ENCODE results near the gene FHIT. TPM values are rescaled to one million over a fixed set of nuclear protein-coding genes. Genes with fewer than 3 reads are reported as not detected.

The FHIT gene
- total and polyA plus RNA-seq, 2 of the 4 experiments (the other 2 are of a cell fraction): 0.07 TPM; not detected in 1

DNA sequence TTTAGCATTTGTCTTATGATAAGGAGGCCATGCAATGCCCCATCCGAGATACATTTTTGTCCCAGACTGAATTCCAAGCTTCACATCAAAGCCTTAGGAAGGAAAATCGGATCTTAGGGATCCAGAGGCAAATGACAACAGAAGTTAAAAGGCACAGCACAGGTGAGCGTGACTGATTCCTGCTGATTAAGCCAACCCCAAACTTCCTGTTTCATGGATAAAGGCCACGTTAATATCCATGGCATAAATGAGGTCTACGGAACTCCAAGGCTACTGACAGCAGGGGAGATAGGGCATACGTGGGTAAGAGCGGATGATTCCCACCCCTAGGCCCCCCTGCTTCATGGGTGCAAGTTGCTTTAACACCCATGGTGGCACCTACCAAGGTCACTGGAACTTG, 471.6 kb downstream of the FHIT start:
- ATAC-seq (ENCODE audit: low read depth) (no peak), DNase-seq (no peak)
- H3K79me1 ChIP-seq (ENCODE audit: low read depth in 1 of 2, low read length in 2 of 2): no peaks in the 10 kb centered on the region
- no peak overlapping the region for H3K14ac ChIP-seq (replicated peaks; ENCODE audit: low read depth, low read length)
- no peak overlapping the region for H3K23ac ChIP-seq (ENCODE audit: low read depth, low read length)
- no peak overlapping the region for H3K9ac ChIP-seq (ENCODE audit: low read depth, low read length)
- H2BK20ac ChIP-seq (ENCODE audit: low read depth, low read length): no peak overlapping the region
- H2BK15ac ChIP-seq (ENCODE audit: low read depth, low read length): no peak overlapping the region
- no TSS peak for BruUV-seq (replicated peaks)
- no CpG with 5 or more reads among the region's 7 CpGs for WGBS, 2 experiments (ENCODE audit: extremely low coverage in 2 of 2, insufficient read length in 1 of 2)
- no peak overlapping the region for H4K8ac ChIP-seq (ENCODE audit: low read depth in 2 of 2, low read length in 2 of 2)
- POLR2A ChIA-PET (ENCODE audit: unreplicated experiment): interaction anchor here (0.6 kb wide), 1 partner anchor 864 kb away, joined by 5 read pairs; no protein-coding TSS in a partner anchor
- no peaks in the 10 kb centered on the region for H3K9me1 ChIP-seq (ENCODE audit: insufficient read depth, low read length)
- H3K27ac ChIP-seq (ENCODE audit: insufficient read depth, low read length): no peak overlapping the region
- no peak overlapping the region for H3K56ac ChIP-seq (ENCODE audit: extremely low read depth, insufficient read depth, low read length)
- H2BK5ac ChIP-seq (ENCODE audit: low read depth, low read length, poor library complexity, severe bottlenecking): no peak overlapping the region
- intact Hi-C loops (cut with micrococcal nuclease): no loop called here
- H3K4me3 ChIP-seq (ENCODE audit: insufficient read depth, low read depth, low read length): no peak overlapping the region
- H2BK120ac ChIP-seq (ENCODE audit: low read depth, low read length): no peak overlapping the region
- H4K5ac ChIP-seq (ENCODE audit: low read depth, low read length): no peak overlapping the region
- no peak overlapping the region for H2AK5ac ChIP-seq (ENCODE audit: low read depth, low read length)
- dilution Hi-C loops (cut with HindIII; ENCODE audit: low sequenced_read_pairs, unreplicated experiment): no loop called here
- H3K4me2 ChIP-seq (ENCODE audit: low read depth, low read length): no peak overlapping the region
- no peak overlapping the region for H2AFZ ChIP-seq (replicated peaks; ENCODE audit: low read length, poor library complexity)
- in situ Hi-C loops (cut with MboI; ENCODE audit: low sequenced_read_pairs): no loop called here
- no peak for TF ChIP-seq CEBPB (IDR thresholded peaks at IDR 0.05; ENCODE audit: low read depth, low read length)
- no peak for TF ChIP-seq SMC3 (IDR thresholded peaks at IDR 0.05; ENCODE audit: low read depth, low read length)
- TF ChIP-seq FOS (IDR thresholded peaks at IDR 0.05; ENCODE audit: low read depth, low read length): no peak
- TF ChIP-seq USF2 (IDR thresholded peaks at IDR 0.05; ENCODE audit: low read depth, low read length): no peak
- no peak for TF ChIP-seq BHLHE40 (IDR thresholded peaks at IDR 0.05; ENCODE audit: low read depth, low read length)
- no peak for TF ChIP-seq MAZ (IDR thresholded peaks at IDR 0.05; ENCODE audit: borderline replicate concordance, low read depth, low read length)
- TF ChIP-seq RFX5 (IDR thresholded peaks at IDR 0.05; ENCODE audit: low read depth, low read length): no peak
- no peak for TF ChIP-seq ELK1 (IDR thresholded peaks at IDR 0.05; ENCODE audit: borderline replicate concordance, low read depth, low read length)
- TF ChIP-seq CTCF (conservative IDR thresholded peaks at IDR 0.05; ENCODE audit: low read depth, low read length): no peak
- TF ChIP-seq POLR2A (IDR thresholded peaks at IDR 0.05; ENCODE audit: low read depth, low read length): no peak
- TF ChIP-seq CHD1 (IDR thresholded peaks at IDR 0.05; ENCODE audit: low read depth, low read length): no peak
- TF ChIP-seq NFE2L2 (IDR thresholded peaks at IDR 0.05; ENCODE audit: low read depth, low read length): no peak
- no peaks in the 10 kb centered on the region for H3K4me1 ChIP-seq (ENCODE audit: control insufficient read depth, insufficient read depth, low read length)
- no peak overlapping the region for H3K18ac ChIP-seq (ENCODE audit: low read depth, low read length)
- H2AK9ac ChIP-seq (replicated peaks; ENCODE audit: low read depth, low read length, poor library complexity): no peak overlapping the region
- no peaks in the 10 kb centered on the region for H3K27me3 ChIP-seq (ENCODE audit: control insufficient read depth, insufficient read depth, low read length)
- H3K36me3 ChIP-seq (ENCODE audit: control insufficient read depth, insufficient read depth, low read length): no peaks in the 10 kb centered on the region
- CTCF ChIA-PET: no interaction called here
- H4K20me1 ChIP-seq (ENCODE audit: insufficient read depth, low read length): no peaks in the 10 kb centered on the region
- H3K4ac ChIP-seq (ENCODE audit: low read depth, low read length): no peak overlapping the region
- H4K91ac ChIP-seq (ENCODE audit: insufficient read depth, low read depth, low read length): no peak overlapping the region
- peaks cover 10% of the 10 kb centered on the region; the same call in 1 of the 2 replicates for H3K9me3 ChIP-seq (ENCODE audit: control insufficient read depth, insufficient read depth, low read length)
